A204.1 (cell line): ENCODE data around the gene STOX2.

Experiments used
- FAIRE-seq: peaks from 2 replicates; lab custom pipeline; 2012; peaks lifted over from hg19 to GRCh38; lab: Jason Lieb, UNC

Gene STOX2

DNA sequence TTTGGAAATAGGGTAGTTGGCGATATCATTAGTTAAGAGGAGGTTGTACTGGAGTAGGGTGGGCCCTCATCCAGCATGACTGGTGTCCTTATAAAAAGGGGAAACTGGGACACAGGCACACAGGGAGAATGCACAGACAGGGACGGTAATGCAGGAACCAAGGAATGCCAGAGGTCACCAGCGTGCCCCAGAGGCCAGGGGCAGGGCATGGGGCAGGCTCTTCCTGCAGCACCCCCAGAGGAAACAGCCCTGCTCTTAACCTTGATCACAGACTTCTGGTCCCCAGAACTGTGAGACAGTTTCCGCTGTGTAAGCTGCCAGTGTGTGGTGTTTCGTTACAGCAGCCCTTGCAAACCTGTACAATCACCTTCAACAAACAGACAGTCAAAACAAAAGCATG is 15.9 kb upstream of the STOX2 start:
- no peak for FAIRE-seq

DNA sequence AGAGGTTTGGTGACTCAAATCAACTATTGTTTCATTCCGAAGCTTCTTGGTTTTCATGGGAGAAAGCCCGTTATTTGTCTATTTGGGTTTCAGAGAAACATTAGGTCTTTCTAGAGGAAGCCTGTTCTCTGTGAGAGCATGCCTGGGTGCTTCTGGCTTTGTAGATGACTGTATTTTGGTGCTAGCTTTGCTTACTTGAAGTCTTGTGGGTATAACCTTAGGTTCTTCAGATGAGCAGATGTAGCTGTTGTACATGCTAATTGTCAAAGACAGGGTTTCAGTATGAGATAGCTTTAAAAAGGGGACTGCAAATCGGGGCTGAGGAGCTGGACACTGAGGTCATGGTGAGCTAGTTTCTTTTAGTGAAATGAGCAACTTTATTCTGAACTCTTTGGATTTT is 7.9 kb upstream of the STOX2 start:
- FAIRE-seq = no peak

DNA sequence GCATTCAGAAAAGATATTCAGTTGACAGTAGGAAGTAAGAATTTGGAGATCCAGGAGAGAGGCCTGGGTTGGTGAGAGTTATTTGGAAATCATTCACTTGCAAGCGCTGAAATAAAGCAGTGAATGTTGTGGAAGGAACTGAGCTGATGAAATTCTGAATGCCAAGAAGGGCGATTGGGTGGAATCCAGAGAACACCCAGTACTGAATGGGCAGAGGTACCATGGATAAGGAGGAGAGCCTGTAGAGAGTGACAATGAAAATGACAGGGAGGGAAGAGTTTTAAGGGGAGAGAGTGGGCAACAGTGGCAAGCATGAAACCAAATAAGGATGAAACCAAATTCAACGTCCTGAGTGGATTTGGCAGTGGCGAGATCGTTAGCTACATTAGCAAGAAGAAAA is 6.7 kb upstream of the STOX2 start:
- no peak for FAIRE-seq

DNA sequence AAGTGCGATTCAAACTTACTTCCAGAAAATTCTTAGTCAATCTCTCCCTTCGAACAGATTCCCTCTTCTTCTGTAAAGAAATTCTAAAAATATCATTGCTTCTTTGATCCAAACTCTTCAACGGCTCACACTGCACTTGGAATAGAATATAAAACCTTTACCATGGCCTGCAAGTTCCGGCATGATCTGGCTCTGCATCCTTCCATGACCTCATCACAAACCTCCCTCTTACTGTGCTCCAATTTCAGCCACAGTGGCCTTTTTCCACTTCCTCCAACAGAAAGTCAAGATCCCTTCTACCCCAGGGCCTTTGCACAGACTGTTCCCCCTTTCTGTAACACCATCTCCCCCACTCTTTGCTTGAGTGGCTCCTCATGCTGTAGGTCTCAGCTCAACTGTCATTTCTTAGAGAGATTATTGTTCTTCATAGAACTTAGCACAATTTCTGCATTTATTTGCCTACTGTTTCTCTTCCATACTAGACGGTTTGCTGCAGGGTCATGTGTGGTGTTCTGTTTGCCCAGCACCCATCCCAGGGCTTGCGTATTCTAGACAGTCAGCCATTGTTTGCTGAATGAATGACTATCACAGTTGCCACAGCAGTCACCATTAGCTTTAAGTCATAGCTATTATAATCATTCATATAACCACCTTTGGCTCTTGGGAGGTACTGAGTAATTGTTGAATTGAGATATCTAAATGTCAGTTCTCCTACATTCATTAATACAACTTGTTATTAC is 1.9 kb upstream of the STOX2 start:
- no peak for FAIRE-seq

DNA sequence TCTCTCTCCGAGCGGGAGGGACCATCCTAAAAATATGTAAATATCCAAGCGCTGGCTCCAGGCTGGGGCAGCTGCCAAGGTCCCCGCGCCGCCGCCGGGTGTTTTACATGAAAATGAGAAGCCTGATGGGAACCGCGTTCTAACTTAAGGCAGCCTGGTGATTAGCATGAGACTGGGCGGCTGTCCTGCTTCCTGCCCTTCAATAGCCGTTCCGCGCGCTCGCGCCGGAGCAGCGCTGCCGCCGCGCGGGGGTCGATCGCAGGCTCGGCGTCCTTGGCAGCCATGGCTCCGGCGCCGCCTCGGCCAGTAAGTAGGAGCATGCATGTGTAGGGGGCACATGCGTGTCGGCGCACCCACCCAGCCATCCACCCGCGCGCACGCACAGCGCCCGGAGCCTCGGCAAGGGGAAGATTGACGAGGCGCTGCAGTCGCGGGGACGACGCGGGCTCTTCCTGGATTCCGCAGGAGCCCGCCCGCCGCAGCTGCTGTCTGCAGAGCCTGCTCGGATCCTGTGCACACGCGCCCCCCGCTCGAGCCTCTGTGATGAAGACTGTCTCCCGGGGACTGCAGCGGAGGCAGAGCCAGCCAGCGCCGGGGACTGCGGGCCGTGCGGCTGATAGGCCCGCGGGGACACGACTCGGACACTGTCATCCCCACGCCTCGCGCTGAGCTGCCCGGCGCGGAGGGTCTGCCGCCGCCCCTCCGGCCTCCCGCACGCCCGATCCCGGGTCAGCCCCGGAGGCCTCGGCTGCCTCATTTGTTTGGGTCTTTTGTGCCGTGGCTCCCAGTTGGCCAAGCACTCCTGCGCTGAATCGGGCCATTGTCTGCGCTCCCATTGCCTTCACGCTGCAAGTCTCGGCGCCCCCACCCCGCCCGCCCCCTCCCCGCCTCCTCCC is 734 bp downstream of the STOX2 start:
- no peak for FAIRE-seq

DNA sequence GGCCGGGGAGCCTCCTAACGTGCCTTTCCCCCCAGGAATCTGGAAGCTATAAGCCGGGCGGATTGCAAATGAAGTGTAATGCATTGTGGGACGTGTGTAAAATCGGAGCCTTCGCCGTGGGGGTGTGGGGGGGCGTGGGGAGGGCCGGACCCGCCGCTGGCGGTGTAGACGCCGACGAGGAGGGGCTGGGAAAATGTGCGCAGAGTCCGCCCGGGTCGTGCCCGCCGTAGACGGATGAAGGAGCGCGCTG is 1.3 kb downstream of the STOX2 start:
- FAIRE-seq = no peak

DNA sequence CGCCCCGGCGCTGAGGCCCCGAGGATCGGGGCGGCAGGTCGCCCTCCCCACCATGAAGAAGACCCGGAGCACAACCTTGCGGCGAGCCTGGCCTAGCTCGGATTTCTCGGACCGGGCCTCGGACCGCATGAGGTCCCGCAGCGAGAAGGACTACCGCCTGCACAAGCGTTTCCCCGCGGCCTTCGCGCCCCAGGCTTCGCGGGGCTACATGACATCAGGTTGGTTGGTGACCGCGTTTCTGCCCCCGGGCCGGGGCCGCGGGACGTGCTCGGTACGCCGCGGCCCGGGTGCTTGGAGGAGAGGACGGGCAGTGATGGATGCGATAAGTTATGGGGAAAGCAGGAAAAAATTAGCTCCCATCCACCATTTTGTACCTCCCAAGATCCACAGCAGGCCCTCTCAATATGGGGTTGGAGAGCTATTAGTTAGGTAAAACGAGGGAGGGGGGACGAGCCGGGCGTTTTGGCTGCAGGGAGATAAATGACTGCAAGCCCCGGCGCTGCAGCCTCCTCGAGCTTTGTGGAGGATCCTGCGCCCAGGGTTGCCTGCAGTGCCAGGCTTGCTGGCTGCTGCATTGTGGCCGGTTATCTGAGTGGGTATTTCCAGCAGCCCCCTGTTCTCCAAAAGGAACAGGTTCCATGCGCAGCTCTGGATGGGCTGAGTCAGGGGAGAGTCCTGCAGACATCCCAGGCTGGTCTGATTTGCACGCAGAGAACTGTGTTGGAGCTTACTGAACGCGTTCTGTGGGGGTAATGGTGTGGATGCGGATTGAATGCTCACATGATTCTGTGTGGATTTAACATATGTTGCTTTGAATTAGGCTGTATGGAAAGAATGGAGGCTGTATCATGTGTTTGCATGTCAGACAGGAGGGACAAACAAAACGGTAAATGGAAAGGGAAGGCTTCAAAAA is 1.9 kb downstream of the STOX2 start:
- no peak for FAIRE-seq

DNA sequence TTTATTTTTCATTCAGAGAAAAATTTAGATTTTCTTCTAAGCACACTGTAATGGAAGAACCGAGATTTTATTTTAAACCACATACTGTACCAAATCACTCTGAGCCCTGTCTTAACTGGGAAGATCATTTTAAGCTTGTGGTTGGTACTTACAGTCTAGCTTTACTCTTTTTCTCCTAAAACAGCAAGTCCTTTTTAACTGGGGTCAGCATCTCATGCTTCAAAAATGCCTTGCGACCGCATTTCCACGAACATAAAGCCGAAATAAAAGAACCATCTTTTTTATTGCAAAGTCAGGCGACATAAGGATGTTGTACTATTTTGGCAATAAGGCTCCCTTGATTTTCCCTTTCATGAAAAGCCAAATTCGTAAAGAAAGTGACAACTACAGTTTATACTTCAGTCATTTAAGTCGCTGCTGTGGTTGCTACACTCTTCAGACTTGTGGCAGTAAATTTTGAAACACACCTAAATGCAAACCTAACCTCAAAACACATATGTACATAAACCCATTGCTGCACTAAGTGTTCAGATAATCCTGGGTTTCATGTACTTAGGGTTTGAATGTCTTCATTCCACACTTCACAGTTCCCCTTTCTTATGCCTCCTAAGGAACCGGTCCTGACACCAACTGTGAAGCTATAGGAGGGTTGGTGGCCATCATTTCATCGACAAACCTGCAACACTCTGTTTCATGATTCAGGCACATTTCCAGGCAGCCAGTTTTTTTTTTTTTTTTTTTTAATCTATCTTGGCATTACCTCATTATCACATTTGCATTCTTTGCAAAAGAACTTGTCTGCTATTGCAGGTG is 3.0 kb downstream of the STOX2 start:
- FAIRE-seq = no peak

DNA sequence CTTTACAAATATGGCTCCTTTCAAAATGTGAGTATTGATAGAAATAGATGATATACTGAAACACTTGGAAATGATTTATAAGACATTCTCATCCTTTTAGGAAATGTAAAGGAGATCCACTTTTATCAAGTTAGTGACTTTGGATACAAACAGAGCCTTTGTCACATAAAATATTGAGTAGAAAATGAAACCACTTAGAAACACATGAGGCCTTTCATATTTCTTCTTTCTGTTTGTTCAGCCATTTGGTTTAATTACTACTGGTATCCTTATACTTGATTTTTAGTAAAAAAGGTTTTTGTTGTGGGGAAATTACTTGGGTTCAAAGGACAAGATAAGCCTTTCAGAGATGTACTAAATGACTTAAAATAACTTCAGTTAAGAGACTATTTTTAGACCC is 4.1 kb downstream of the STOX2 start:
- FAIRE-seq = no peak

DNA sequence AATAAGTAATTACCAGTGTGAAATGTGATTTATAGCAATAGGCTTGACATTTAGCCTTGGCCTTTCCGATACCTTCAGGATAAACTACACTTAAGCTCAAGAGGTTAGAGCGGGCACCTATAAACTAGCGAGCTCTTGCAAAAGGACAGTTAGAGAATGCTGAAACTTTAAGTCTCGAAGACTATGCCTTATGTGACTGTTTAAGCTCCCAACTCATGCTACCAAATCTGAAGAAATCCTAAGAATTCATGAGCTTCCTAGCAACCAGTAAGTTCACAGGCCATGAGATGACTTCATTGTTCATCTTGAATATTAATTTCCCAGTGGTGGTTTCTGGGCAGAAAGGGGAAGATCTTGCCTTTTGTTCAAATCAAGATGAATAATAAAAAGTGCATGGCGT is 4.7 kb downstream of the STOX2 start:
- no peak for FAIRE-seq

DNA sequence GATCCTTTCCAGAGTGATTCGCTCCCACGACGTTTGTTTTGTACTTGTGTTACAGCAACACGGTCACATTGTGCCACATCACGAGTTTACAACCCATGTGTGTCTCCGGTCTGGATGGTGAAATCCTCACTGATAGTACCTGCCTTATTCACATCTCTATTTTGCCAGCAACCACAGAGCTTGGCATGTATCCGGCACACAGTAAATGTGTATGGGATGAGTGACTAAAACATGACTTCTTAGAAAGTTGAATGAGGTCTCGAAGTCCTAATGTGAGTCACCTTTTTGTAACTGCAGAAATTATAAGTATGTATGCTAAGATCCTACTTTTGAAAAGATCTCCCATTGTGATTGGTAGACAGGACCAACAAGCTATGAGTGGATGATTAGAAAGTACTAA is 7.5 kb downstream of the STOX2 start:
- FAIRE-seq = no peak

DNA sequence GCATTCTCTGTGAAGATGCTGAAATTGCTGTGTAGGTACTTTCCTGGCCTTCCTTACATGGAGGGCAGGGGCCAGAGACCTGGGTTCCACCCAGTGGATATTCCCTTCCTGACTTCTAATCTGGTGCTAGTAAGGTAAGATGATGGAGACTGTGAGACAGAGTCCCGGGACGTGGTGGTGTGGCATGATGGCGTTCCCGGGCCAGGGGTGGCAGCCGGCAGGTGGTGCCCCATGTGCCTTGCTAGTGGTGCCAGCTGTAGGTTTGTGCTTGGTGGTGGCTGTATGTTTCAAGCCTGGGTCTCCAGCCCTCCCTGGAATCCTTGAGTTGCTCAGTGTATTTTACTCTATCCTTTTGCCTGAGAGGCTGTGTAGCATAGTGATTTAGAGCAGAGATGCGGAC is 10.9 kb downstream of the STOX2 start:
- FAIRE-seq = no peak

DNA sequence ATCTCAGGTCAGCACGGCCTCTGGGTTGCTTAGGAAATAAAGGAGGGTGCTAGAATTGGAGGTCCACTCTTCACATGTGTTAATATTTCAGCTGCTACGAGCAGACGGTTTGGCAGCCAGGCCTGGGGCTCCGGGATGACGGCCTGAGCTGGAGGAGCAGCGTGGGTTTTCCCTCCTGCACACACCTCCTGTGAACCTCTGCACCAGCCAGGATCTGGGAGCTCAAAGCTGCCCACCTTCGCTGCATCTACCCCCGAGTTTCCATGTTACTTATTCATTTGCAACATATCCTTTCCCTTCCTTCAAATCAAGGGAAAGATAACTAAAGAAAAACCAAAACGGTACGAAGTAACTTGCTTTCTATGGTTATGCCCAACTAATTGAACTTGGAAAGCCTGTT is 13.6 kb downstream of the STOX2 start:
- no peak for FAIRE-seq

DNA sequence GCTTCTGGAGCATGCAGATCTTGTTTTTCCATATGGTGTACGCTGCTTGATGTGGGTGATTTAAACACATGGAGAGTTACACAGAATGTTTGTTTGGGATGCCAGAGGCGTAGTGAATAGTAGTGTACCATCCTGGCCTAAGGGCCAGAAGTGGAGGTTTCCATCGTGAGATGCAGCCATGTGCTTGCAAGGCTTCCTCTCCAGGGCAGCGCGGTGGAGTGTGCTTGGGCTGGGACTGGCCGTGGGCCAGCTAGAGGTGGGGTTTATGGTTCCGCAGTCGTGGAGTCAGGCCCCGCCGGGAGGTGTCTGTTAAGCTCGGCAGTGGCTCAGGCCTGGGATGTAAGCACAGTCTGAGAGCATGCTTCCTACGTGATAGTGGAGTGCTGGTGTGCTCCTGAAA is 14.0 kb downstream of the STOX2 start:
- no peak for FAIRE-seq

DNA sequence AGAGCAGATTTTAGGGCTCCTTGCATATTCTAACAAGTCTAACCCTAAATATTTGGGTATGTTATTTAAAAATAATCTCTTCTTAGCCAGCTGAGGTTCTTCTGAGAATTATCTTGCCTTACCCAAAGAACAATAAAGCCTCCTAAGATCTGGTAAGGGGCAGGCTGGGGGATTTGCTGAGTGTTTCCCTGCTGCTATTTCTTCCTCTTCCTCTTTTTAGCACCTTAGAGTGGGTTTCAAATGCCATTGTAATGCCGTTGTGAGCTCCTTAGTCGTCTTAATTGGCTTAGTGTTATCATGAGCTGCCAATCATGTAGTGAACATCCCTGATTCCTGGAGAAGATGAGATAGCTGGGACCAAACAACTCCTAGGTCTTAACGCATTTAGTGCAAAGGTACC is 15.4 kb downstream of the STOX2 start:
- FAIRE-seq = no peak

DNA sequence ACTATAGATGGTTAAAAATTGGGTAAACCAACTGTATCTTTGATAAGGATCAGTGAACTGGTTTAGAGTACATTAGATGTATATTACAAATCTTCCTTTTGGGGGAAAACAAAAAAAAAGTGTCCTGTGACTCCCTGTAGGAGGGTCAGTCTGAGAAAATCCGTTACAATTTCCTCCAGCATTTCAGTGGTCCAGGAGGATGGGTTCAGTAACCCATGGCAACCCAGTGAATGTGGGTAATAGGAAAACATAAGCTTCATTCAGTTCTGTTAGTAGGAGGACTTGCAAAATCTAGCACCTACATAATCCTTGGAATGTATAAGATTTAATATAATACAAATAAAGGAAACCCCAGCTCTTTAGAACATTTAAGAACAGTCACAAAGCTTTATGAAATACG is 16.2 kb downstream of the STOX2 start:
- no peak for FAIRE-seq

DNA sequence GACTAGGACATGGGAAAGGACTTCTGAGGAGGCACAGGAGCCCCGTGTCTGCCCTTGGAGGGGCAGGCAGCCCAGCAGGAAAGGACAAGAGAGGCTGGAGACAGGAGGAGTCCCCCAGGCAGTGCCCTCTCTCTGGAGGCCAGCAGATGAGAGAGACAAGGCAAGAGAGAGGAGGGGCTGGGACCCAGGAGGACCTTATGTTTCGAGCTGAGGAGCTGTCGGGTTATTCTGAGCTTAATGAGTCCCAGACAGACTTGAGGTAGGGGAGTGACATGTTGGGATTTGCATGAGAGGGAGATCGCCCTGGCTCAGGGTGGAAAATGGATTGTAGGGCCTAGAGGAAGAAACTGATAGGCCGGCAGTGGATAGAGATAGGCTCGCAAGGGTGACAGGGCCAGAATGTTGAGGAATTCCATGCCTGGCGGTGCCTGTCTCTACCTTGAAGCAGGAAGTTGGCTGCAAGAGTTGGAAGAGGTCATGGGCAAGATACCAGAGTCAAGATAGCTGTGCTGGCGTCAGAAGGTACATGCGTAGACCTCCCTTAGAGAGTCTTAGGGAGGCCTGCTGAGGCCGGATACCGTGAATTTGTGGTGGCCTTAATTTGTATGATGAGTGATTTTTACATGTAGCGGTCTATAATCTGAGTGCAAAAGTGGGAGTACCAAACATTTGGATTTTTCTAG is 19.4 kb downstream of the STOX2 start:
- FAIRE-seq = no peak

DNA sequence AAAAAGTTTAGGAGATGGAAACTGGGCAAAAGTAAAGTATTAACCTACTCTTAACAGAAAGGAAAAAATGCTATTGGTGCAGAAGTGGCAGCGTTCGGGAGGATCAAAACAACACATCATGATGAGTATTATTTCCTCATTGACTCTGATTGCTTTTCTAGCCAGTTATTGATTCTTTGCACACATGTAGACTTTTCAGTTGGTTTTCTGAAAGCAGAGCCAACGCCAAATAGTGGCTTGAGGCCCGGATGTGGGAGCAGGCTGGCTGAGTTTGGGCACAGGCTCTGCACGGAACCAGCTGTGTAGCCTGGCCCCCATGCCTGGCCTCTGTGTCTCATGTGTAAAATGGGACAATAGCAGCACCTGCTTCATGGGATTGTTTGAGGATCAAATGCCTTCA is 21.8 kb downstream of the STOX2 start:
- FAIRE-seq = no peak

DNA sequence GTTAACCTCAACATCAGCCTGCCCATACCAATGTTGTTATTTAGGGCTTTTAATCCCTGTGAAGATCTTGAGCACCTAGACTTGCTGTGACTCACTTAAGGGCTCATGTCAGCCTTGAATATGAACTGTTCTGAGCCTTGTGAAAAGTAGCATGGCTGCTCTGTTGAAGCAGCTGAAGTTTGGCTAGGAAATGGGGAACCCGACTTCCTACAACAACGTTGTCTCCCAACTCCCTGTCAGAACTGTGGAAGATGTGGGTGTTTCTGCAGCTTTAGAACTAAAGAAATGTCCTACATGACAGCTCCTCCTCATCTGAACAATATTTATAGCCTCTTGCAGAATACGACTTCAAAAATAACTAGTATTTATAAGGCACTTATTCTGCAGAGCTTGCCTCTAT is 27.5 kb downstream of the STOX2 start:
- no peak for FAIRE-seq

DNA sequence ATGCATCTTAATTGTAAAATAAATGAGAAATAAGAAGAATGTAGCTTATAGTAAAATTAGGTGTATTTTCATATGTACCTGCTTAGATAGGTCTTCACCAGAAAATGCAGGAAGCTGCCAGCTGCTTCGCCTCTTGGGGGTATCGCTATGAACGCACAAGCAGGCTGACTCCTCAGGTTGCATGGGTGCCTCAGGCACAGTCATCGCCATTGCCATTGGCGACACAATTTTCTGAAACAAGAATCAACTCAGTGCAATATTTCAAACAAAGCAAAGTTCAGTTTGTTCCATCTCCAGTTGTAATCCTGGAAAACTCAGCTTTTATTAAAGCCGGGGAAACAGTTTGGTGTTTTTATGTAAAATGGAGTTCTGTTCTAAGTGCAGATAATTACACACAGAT is 29.7 kb downstream of the STOX2 start:
- FAIRE-seq = no peak

DNA sequence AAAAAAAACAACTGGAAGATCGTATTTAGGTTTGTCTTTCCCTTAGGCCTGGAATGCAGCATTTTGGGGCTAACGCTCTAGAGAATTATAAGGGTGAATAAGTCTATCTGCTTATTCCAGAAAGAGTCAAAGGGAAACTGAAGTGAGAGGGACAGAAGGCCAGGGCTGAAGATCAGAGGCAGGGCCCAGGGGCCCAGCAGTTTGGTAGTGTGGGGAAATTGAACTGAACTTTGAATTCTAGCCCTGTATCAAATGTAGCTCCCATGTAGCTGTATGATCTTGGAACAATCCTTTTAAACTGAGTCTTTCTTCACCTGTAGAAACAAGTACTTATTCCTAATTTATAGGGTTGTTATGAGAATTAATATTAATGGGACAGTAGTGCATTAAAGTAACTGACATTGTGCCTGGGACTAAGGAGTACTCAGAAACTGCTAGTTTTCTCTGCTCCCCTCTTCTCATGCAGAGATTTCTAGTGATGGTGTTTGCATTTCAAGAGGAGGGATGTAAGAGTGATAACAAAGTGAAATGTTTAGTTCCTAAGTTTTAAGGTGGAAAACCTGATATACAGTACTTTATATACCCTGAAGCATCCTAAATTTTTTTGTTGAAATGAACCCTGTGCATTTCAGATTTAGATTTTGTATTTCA is 30.4 kb downstream of the STOX2 start:
- no peak for FAIRE-seq
